DMS 273 treated with DMSO at 0.1 percent for 48 hours (cell line): ENCODE measurements around the gene ZNF385B.

ENCODE experiments used
- DNase-seq: peaks from one replicate; lab custom pipeline; 2025; lab: John Stamatoyannopoulos, UW

ZNF385B gene

GRCh38 chr2:179584760-179585159, 276.7 kb downstream of the ZNF385B start:
- no peak for DNase-seq

GRCh38 chr2:179581605-179582004, 279.8 kb downstream of the ZNF385B start:
- DNase-seq = no peak

GRCh38 chr2:179580378-179581146, 280.9 kb downstream of the ZNF385B start:
- DNase-seq = no peak

GRCh38 chr2:179579800-179580199, 281.6 kb downstream of the ZNF385B start:
- DNase-seq = no peak

- no peak for DNase-seq
These were observed 283.1 kb downstream of the ZNF385B start for GRCh38 chr2:179578171-179578916.

GRCh38 chr2:179574061-179574519, 287.3 kb downstream of the ZNF385B start:
- no peak for DNase-seq

- DNase-seq = no peak
These were observed 288.9 kb downstream of the ZNF385B start for GRCh38 chr2:179572544-179572943.

- no peak for DNase-seq
These were observed 289.7 kb downstream of the ZNF385B start for GRCh38 chr2:179571721-179572120.

GRCh38 chr2:179571252-179571651, 290.2 kb downstream of the ZNF385B start:
- no peak for DNase-seq

GRCh38 chr2:179569831-179570233, 291.6 kb downstream of the ZNF385B start:
- DNase-seq = no peak

- DNase-seq = no peak
These were observed 295.6 kb downstream of the ZNF385B start for GRCh38 chr2:179565807-179566206.

- peak; percentile 51 for DNase-seq
These were observed 299.0 kb downstream of the ZNF385B start for GRCh38 chr2:179562330-179562885.

- DNase-seq = no peak
These were observed 299.7 kb downstream of the ZNF385B start for GRCh38 chr2:179561702-179562101.

- no peak for DNase-seq
These were observed 301.1 kb downstream of the ZNF385B start for GRCh38 chr2:179560257-179560735.

GRCh38 chr2:179559108-179559806, 302.2 kb downstream of the ZNF385B start:
- no peak for DNase-seq

- no peak for DNase-seq
These were observed 303.1 kb downstream of the ZNF385B start for GRCh38 chr2:179558010-179558934.

- DNase-seq = no peak
These were observed 305.0 kb downstream of the ZNF385B start for GRCh38 chr2:179556425-179556824.

GRCh38 chr2:179555691-179556283, 305.6 kb downstream of the ZNF385B start:
- DNase-seq = peak; percentile 21

GRCh38 chr2:179554639-179555386, 306.6 kb downstream of the ZNF385B start:
- no peak for DNase-seq

- DNase-seq = no peak
These were observed 308.0 kb downstream of the ZNF385B start for GRCh38 chr2:179553382-179553781.
